ENCODE results near the gene EXOC1. TPM values are rescaled to one million over a fixed set of nuclear protein-coding genes. Genes with fewer than 3 reads are reported as not detected.

EXOC1 gene
- total RNA-seq, 4 donors from 2014 or later = 14.8 to 22.3 (median 20.3) TPM

- intact Hi-C loops (cut with DNase I; ENCODE audit: low total_unique reads) (loop anchor here (5.0 to 10.0 kb wide), 3 partner anchors 452 to 535 kb away; partner anchors contain the start of genes AASDH, SRD5A3 and TMEM165), in situ Hi-C loops (cut with MboI; ENCODE audit: low sequenced_read_pairs in 4 of 4) (loop anchor here in 3 of 4 donors (25.0 kb wide), 3 partner anchors 437 to 512 kb away; partner anchors contain the start of gene SRD5A3 (in 2 of the 3))
- Histone ChIP-seq H3K4me3 (no peak overlapping the region), H3K9me3 (no peaks in the 10 kb centered on the region), H3K4me1 (peaks cover 6 to 8% of the 10 kb centered on the region in 2 donors), H3K27me3 (no peaks in the 10 kb centered on the region), H3K36me3 (no peaks in the 10 kb centered on the region), H3K27ac (no peak overlapping the region)
- DNase-seq = no peak
- TF ChIP-seq CTCF (IDR thresholded peaks at IDR 0.05 in 4 of 5, conservative IDR thresholded peaks at IDR 0.05 in 1 of 5) (no peak), POLR2A (IDR thresholded peaks at IDR 0.05) (no peak)
- ATAC-seq = no peak
These were observed 3.7 kb upstream of the EXOC1 start for GRCh38 chr4:55849724-55850123.

GRCh38 chr4:55851885-55852284 is 1.6 kb upstream of the EXOC1 start:
- H3K4me1 ChIP-seq = peaks cover 10 to 22% of the 10 kb centered on the region in 2 donors
- TF ChIP-seq POLR2A (IDR thresholded peaks at IDR 0.05) (no peak), CTCF (IDR thresholded peaks at IDR 0.05 in 4 of 5, conservative IDR thresholded peaks at IDR 0.05 in 1 of 5) (no peak)
- ATAC-seq (no peak), DNase-seq (no peak)
- H3K4me3 ChIP-seq = no peak overlapping the region
- no peaks in the 10 kb centered on the region for H3K36me3 ChIP-seq
- in situ Hi-C loops (cut with MboI; ENCODE audit: low sequenced_read_pairs in 4 of 4) = loop anchor here in 3 of 4 donors (25.0 kb wide), 3 partner anchors 440 to 515 kb away; partner anchors contain the start of gene SRD5A3 (in 2 of the 3)
- intact Hi-C loops (cut with DNase I; ENCODE audit: low total_unique reads) = loop anchor here (2.0 to 10.0 kb wide), 4 partner anchors 305 to 533 kb away; partner anchors contain the start of genes AASDH, CLOCK, SRD5A3 and TMEM165
- H3K27me3 ChIP-seq = no peaks in the 10 kb centered on the region
- no peaks in the 10 kb centered on the region for H3K9me3 ChIP-seq
- H3K27ac ChIP-seq = no peak overlapping the region

GRCh38 chr4:55854129-55854528 is 681 bp downstream of the EXOC1 start:
- no peak for DNase-seq
- ATAC-seq = no peak
- no peak for TF ChIP-seq CTCF (IDR thresholded peaks at IDR 0.05 in 4 of 5, conservative IDR thresholded peaks at IDR 0.05 in 1 of 5)
- no peak for TF ChIP-seq POLR2A (IDR thresholded peaks at IDR 0.05)
- no peaks in the 10 kb centered on the region for H3K9me3 ChIP-seq
- peak overlapping the region; percentile 74 to 97 (median 87) for H3K4me3 ChIP-seq
- peak overlapping the region; percentile 72 to 86 (median 82) for H3K27ac ChIP-seq
- H3K36me3 ChIP-seq = peaks cover 0 to 10% of the 10 kb centered on the region in 2 donors
- intact Hi-C loops (cut with DNase I; ENCODE audit: low total_unique reads) = loop anchor here (5.0 to 10.0 kb wide), 3 partner anchors 457 to 531 kb away; partner anchors contain the start of genes AASDH, SRD5A3 and TMEM165
- H3K27me3 ChIP-seq = no peaks in the 10 kb centered on the region
- peaks cover 10 to 22% of the 10 kb centered on the region in 2 donors for H3K4me1 ChIP-seq
- in situ Hi-C loops (cut with MboI; ENCODE audit: low sequenced_read_pairs in 4 of 4) = loop anchor here in 3 of 4 donors (25.0 kb wide), 3 partner anchors 442 to 517 kb away; partner anchors contain the start of gene SRD5A3 (in 2 of the 3)

GRCh38 chr4:55857586-55857985 is 4.1 kb downstream of the EXOC1 start:
- intact Hi-C loops (cut with DNase I; ENCODE audit: low total_unique reads) = loop anchor here (10.0 kb wide), 1 partner anchor 527 kb away; the partner anchor contains the start of gene AASDH
- no peaks in the 10 kb centered on the region for H3K9me3 ChIP-seq
- H3K4me3 ChIP-seq = no peak overlapping the region
- ATAC-seq = no peak
- H3K27ac ChIP-seq = no peak overlapping the region
- no peak for TF ChIP-seq CTCF (IDR thresholded peaks at IDR 0.05 in 4 of 5, conservative IDR thresholded peaks at IDR 0.05 in 1 of 5)
- no peak for TF ChIP-seq POLR2A (IDR thresholded peaks at IDR 0.05)
- H3K36me3 ChIP-seq = peaks cover 0 to 18% of the 10 kb centered on the region in 2 donors
- in situ Hi-C loops (cut with MboI; ENCODE audit: low sequenced_read_pairs in 4 of 4) = loop anchor here in 3 of 4 donors (25.0 kb wide), 3 partner anchors 445 to 520 kb away; partner anchors contain the start of gene SRD5A3 (in 2 of the 3)
- no peak for DNase-seq
- H3K4me1 ChIP-seq = peaks cover 10 to 22% of the 10 kb centered on the region in 2 donors
- no peaks in the 10 kb centered on the region for H3K27me3 ChIP-seq
